ENCODE results near the gene CBLB.

Gene CBLB

DNA sequence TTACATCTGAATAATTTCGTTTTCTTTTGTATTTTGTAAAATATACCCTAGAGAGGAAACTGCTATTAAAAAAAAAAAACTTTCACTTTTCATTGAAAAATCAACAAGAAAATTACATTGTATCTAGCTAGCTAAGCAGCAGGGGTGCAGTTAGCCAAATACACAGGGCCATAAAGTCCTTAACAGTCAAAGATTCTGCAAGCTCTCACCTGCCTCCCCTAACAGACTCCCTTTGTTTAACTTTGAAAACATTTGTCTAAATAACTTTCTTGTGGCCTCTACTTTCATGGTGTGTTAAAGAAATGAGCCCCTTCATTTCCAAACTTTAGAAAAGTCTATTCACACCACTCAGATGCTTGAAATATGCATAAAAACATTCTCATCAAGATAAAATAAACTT, 23.3 kb downstream of the CBLB start:
- peaks cover 0 to 2% of the 10 kb centered on the region in 2 donors for H3K9me3 ChIP-seq (ENCODE audit: control insufficient read depth in 1 of 2, low read length in 2 of 2)
- H3K4me1 ChIP-seq (ENCODE audit: control insufficient read depth in 1 of 2, insufficient read depth in 2 of 2, low read length in 2 of 2): peaks cover 5 to 38% of the 10 kb centered on the region in 2 donors
- no peak overlapping the region for H3K27ac ChIP-seq (ENCODE audit: low read length)
- H3K4me3 ChIP-seq (ENCODE audit: low read depth in 1 of 2, low read length in 2 of 2): no peak overlapping the region
- peaks cover 0 to 7% of the 10 kb centered on the region in 2 donors for H3K36me3 ChIP-seq (ENCODE audit: control insufficient read depth in 1 of 2, insufficient read depth in 2 of 2, low read length in 2 of 2)
- H3K27me3 ChIP-seq (ENCODE audit: low read depth, low read length): no peaks in the 10 kb centered on the region

DNA sequence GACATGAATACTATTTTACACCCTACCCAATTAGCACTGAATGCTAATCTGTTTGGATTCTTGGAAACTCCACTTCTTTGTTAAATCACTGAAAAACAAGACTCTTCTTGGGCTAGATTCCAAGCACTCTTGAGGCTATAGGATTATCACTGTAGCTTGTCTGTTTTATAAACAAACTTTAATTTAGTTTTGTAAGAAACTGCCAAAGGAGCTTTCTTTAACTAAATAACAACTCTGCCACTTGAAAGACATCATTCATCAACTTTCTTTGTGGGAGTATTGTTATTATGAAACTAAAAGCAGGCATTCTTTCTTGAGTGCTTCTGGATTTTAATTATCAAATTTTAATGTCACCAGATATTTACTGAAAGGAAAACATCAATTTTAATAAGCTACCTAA, 24.1 kb downstream of the CBLB start:
- Histone ChIP-seq H3K27me3 (ENCODE audit: low read depth, low read length) (no peaks in the 10 kb centered on the region), H3K4me3 (ENCODE audit: low read depth in 1 of 2, low read length in 2 of 2) (no peak overlapping the region), H3K4me1 (ENCODE audit: control insufficient read depth in 1 of 2, insufficient read depth in 2 of 2, low read length in 2 of 2) (peaks cover 5 to 38% of the 10 kb centered on the region in 2 donors), H3K27ac (ENCODE audit: low read length) (no peak overlapping the region), H3K9me3 (ENCODE audit: control insufficient read depth in 1 of 2, low read length in 2 of 2) (peaks cover 0 to 2% of the 10 kb centered on the region in 2 donors), H3K36me3 (ENCODE audit: control insufficient read depth in 1 of 2, insufficient read depth in 2 of 2, low read length in 2 of 2) (peaks cover 0 to 7% of the 10 kb centered on the region in 2 donors)

DNA sequence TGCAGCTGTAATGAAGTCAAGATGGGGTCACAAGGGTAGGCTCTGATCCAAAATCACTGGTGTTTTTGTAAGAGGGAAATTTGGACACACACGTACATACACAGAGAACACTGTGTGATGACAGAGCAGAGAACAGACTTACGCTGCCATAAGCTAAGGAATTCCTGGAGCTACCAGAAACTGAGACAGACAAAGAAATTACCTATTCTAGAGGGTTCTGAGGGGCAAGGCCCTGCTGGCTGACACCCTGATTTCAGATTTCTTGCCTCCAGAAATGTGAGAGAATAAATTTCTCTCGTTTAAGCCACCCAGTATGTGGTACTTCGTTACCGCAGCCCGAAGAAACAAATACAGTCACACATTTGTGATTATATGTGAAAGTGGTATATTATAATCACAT, 24.8 kb downstream of the CBLB start:
- Histone ChIP-seq H3K4me3 (ENCODE audit: low read depth in 1 of 2, low read length in 2 of 2) (no peak overlapping the region), H3K9me3 (ENCODE audit: control insufficient read depth in 1 of 2, low read length in 2 of 2) (peaks cover 0 to 2% of the 10 kb centered on the region in 2 donors), H3K36me3 (ENCODE audit: control insufficient read depth in 1 of 2, insufficient read depth in 2 of 2, low read length in 2 of 2) (peaks cover 0 to 7% of the 10 kb centered on the region in 2 donors), H3K27me3 (ENCODE audit: low read depth, low read length) (no peaks in the 10 kb centered on the region), H3K27ac (ENCODE audit: low read length) (no peak overlapping the region), H3K4me1 (ENCODE audit: control insufficient read depth in 1 of 2, insufficient read depth in 2 of 2, low read length in 2 of 2) (peaks cover 5 to 38% of the 10 kb centered on the region in 2 donors)

DNA sequence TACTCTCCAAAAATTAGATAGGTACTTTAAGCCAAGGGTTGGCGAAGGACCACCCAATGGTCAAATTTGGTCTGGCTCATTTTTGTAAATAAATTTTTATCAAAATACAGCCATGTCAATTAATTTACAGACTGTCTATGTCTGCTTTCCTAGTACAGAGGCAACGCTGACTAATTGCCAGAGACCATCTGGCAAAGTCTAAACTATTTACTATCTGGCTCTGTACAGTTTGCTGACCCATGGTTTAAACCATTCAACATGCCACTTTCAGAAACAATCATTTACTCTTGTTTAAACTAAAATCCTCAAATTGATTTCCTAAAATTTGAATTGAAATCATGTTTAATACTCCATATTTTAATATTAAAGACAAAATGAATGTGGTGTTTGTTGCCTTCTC, 25.9 kb downstream of the CBLB start:
- H3K27ac ChIP-seq (ENCODE audit: low read length): no peak overlapping the region
- no peak overlapping the region for H3K4me3 ChIP-seq (ENCODE audit: low read depth in 1 of 2, low read length in 2 of 2)
- no peaks in the 10 kb centered on the region for H3K27me3 ChIP-seq (ENCODE audit: low read depth, low read length)
- H3K36me3 ChIP-seq (ENCODE audit: control insufficient read depth in 1 of 2, insufficient read depth in 2 of 2, low read length in 2 of 2): peaks cover 0 to 7% of the 10 kb centered on the region in 2 donors
- peaks cover 5 to 36% of the 10 kb centered on the region in 2 donors for H3K4me1 ChIP-seq (ENCODE audit: control insufficient read depth in 1 of 2, insufficient read depth in 2 of 2, low read length in 2 of 2)
- H3K9me3 ChIP-seq (ENCODE audit: control insufficient read depth in 1 of 2, low read length in 2 of 2): peaks cover 0 to 2% of the 10 kb centered on the region in 2 donors

DNA sequence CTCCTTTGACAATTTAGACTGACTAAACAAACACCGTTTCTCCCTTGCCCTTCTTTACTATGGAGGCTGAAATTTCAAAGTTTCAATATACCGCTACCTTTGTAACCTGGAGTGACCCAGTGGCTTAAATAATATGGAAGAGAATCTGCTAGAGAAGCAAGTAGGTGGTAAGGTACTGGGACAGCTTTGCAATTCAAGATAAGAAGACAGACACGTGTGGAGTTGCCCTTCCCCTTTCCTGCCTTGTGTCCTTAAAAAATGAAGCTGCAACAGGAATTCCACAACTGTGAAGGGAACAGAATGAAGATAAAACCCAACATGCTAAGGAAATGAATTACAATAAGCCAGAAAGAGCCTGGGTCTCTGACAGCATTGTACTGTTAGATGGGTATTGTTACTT, 26.4 kb downstream of the CBLB start:
- peaks cover 0 to 31% of the 10 kb centered on the region in 2 donors for H3K4me1 ChIP-seq (ENCODE audit: control insufficient read depth in 1 of 2, insufficient read depth in 2 of 2, low read length in 2 of 2)

DNA sequence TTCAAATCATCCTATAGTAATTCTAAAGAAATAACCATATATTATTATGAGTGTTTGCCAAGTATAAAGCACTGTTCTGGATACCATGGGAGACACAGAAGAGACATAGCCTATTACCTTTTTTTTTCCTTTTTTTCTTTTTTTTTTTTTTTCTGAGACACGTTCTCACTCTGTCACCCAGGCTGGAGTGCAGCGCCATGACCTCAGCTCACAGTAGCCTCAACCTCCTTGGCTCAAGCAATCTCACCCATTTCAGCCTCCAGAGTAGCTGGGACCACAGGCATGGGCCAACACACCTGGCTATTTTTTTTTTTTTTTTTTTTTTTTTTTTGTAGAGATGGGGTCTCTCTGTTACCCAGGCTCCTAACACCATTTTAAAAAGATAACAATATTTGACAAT, 30.9 kb downstream of the CBLB start:
- Histone ChIP-seq H3K4me3 (ENCODE audit: low read depth in 1 of 2, low read length in 2 of 2) (no peak overlapping the region), H3K9me3 (ENCODE audit: control insufficient read depth in 1 of 2, low read length in 2 of 2) (peaks cover 0 to 2% of the 10 kb centered on the region in 2 donors), H3K27me3 (ENCODE audit: low read depth, low read length) (no peaks in the 10 kb centered on the region), H3K36me3 (ENCODE audit: control insufficient read depth in 1 of 2, insufficient read depth in 2 of 2, low read length in 2 of 2) (peaks cover 7 to 8% of the 10 kb centered on the region in 2 donors), H3K4me1 (ENCODE audit: control insufficient read depth in 1 of 2, insufficient read depth in 2 of 2, low read length in 2 of 2) (peaks cover 6 to 15% of the 10 kb centered on the region in 2 donors), H3K27ac (ENCODE audit: low read length) (no peak overlapping the region)

More for the DNA sequence above, 26.4 kb downstream of the CBLB start:
- Histone ChIP-seq H3K4me3 (ENCODE audit: low read depth in 1 of 2, low read length in 2 of 2) (no peak overlapping the region), H3K27me3 (ENCODE audit: low read depth, low read length) (no peaks in the 10 kb centered on the region), H3K9me3 (ENCODE audit: control insufficient read depth in 1 of 2, low read length in 2 of 2) (peaks cover 0 to 2% of the 10 kb centered on the region in 2 donors), H3K27ac (ENCODE audit: low read length) (no peak overlapping the region), H3K36me3 (ENCODE audit: control insufficient read depth in 1 of 2, insufficient read depth in 2 of 2, low read length in 2 of 2) (peaks cover under 1 to 7% of the 10 kb centered on the region in 2 donors)

DNA sequence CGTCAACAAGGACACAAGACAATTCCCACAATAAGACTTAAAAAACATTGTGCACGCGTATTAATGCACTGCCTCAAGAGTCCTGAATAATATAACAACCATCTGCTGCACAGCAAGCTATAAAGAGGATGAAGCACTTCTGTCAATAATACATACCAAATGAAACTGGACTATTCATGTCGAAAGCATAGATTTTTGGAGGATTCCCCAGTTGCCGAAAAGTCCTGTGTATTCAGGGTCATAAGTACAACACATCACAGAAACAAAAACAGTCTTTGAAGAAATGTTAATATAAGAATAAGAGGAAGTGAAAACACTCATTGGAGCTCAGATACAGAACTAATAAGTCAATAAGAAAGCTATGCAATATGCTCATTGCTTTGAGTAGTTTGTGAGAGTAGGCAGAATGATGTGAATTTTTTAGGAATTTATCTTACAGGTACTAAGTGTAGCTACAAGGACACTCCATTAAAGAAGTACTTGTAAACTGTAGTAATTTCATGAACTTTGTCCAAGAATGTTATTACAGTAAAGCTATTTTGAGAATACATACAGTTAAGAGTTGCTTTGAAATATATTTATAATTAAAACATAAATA, 31.6 kb downstream of the CBLB start:
- Histone ChIP-seq H3K4me3 (ENCODE audit: low read depth in 1 of 2, low read length in 2 of 2) (no peak overlapping the region), H3K27ac (ENCODE audit: low read length) (no peak overlapping the region), H3K9me3 (ENCODE audit: control insufficient read depth in 1 of 2, low read length in 2 of 2) (peaks cover 0 to 2% of the 10 kb centered on the region in 2 donors), H3K4me1 (ENCODE audit: control insufficient read depth in 1 of 2, insufficient read depth in 2 of 2, low read length in 2 of 2) (peaks cover 6 to 15% of the 10 kb centered on the region in 2 donors), H3K27me3 (ENCODE audit: low read depth, low read length) (no peaks in the 10 kb centered on the region), H3K36me3 (ENCODE audit: control insufficient read depth in 1 of 2, insufficient read depth in 2 of 2, low read length in 2 of 2) (peaks cover 3 to 8% of the 10 kb centered on the region in 2 donors)

DNA sequence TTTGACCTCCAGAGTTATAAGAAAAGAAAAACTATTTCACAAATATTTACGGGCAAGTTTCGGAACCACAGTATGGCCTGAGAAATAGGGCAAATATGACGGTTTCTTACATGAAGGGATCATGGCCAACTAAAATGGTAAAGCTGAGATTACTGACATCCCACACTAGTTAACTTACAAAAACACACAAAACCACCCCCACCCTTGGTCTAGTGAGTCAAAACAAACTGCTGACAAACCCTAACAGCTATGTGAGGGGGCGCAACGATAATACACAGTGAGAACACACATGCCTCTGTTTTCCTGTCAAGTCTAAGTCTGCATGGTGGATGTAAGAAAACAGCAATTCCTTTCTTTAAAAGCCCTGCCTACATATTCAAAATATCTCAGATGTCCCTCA, 32.3 kb downstream of the CBLB start:
- Histone ChIP-seq H3K36me3 (ENCODE audit: control insufficient read depth in 1 of 2, insufficient read depth in 2 of 2, low read length in 2 of 2) (peaks cover 1 to 8% of the 10 kb centered on the region in 2 donors), H3K9me3 (ENCODE audit: control insufficient read depth in 1 of 2, low read length in 2 of 2) (no peaks in the 10 kb centered on the region), H3K4me1 (ENCODE audit: control insufficient read depth in 1 of 2, insufficient read depth in 2 of 2, low read length in 2 of 2) (peaks cover 6 to 15% of the 10 kb centered on the region in 2 donors), H3K4me3 (ENCODE audit: low read depth in 1 of 2, low read length in 2 of 2) (no peak overlapping the region), H3K27ac (ENCODE audit: low read length) (no peak overlapping the region), H3K27me3 (ENCODE audit: low read depth, low read length) (no peaks in the 10 kb centered on the region)

DNA sequence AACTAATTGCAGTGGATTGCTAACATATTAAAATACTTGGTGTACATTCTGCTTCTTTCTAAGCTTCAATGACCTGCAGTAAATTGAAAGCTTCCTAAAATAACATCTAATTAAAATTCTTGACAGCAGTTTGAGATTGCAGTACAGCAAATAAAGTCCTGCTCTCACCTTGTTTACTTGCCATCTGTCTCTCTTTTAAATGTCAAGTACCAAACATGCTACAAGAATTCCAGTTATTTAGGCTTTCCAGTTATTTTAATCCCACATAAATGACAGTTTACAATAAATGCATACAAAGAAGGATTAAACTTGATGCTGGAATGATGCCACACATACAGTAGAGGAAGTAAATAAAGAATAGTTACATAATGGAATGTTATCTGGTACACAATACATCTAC, 33.2 kb downstream of the CBLB start:
- no peaks in the 10 kb centered on the region for H3K27me3 ChIP-seq (ENCODE audit: low read depth, low read length)
- no peak overlapping the region for H3K4me3 ChIP-seq (ENCODE audit: low read depth in 1 of 2, low read length in 2 of 2)
- peaks cover 3 to 8% of the 10 kb centered on the region in 2 donors for H3K36me3 ChIP-seq (ENCODE audit: control insufficient read depth in 1 of 2, insufficient read depth in 2 of 2, low read length in 2 of 2)
- no peaks in the 10 kb centered on the region for H3K9me3 ChIP-seq (ENCODE audit: control insufficient read depth in 1 of 2, low read length in 2 of 2)
- peaks cover 6 to 15% of the 10 kb centered on the region in 2 donors for H3K4me1 ChIP-seq (ENCODE audit: control insufficient read depth in 1 of 2, insufficient read depth in 2 of 2, low read length in 2 of 2)
- H3K27ac ChIP-seq (ENCODE audit: low read length): no peak overlapping the region

DNA sequence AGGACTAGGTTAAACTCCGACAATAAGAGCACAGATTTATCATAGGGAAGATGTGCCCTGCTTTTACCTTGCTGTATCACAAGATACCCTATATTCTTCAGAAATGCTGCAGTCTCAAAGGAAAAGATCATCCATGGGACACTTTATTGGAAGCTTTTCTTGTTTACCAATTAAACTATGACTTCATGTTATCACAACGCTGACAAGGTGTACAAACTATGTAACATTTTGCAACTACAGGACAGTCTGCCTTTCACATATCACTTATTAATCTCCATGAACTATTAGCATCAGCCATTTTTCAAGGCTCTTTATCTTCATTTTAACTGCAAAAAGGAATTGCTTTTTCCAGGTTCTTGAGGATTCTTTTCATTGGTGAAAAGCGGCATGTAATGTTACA, 34.0 kb downstream of the CBLB start:
- Histone ChIP-seq H3K4me1 (ENCODE audit: control insufficient read depth in 1 of 2, insufficient read depth in 2 of 2, low read length in 2 of 2) (peaks cover 10 to 15% of the 10 kb centered on the region in 2 donors), H3K27me3 (ENCODE audit: low read depth, low read length) (no peaks in the 10 kb centered on the region), H3K9me3 (ENCODE audit: control insufficient read depth in 1 of 2, low read length in 2 of 2) (no peaks in the 10 kb centered on the region), H3K36me3 (ENCODE audit: control insufficient read depth in 1 of 2, insufficient read depth in 2 of 2, low read length in 2 of 2) (peaks cover 3 to 8% of the 10 kb centered on the region in 2 donors), H3K27ac (ENCODE audit: low read length) (no peak overlapping the region), H3K4me3 (ENCODE audit: low read depth in 1 of 2, low read length in 2 of 2) (no peak overlapping the region)

DNA sequence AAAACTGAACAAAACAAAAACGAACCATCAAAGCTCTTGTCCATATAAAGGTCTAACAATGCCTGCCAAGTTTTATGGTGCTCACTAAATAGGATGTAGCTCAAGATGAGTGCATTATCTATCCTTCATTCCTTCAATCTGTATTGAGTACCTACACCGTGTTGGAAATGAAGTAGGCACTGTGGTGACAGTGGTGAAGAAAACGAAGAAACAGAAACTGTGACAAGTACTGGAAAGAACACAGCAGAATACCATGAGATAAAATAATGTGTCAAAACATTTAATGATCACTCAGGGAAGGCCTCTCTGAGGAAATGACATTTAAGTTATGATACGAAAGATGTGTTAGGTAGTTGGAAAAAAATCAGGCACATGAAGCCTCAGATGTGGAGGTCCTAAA, 36.2 kb downstream of the CBLB start:
- no peak overlapping the region for H3K4me3 ChIP-seq (ENCODE audit: low read depth in 1 of 2, low read length in 2 of 2)
- H3K27me3 ChIP-seq (ENCODE audit: low read depth, low read length): no peaks in the 10 kb centered on the region
- peaks cover 3 to 13% of the 10 kb centered on the region in 2 donors for H3K36me3 ChIP-seq (ENCODE audit: control insufficient read depth in 1 of 2, insufficient read depth in 2 of 2, low read length in 2 of 2)
- no peak overlapping the region for H3K27ac ChIP-seq (ENCODE audit: low read length)
- H3K9me3 ChIP-seq (ENCODE audit: control insufficient read depth in 1 of 2, low read length in 2 of 2): no peaks in the 10 kb centered on the region
- H3K4me1 ChIP-seq (ENCODE audit: control insufficient read depth in 1 of 2, insufficient read depth in 2 of 2, low read length in 2 of 2): peaks cover 15 to 16% of the 10 kb centered on the region in 2 donors

DNA sequence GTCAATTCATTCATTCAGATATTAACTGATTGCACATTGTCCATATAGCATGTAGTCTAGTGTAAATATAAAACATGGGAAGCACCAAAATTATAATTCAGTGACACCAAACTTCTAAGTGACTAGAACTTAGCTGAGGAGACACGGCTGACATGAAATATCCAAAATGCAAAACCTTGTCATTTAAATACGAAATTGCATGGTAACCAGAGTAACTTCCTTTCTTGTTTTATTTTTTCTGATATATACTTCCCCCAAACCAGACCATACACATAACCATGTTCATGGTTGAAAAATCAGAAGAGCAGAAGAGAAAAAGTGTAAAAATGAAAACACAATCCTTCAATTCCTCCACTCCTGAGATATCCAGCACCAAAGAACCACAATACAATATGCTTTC, 38.0 kb downstream of the CBLB start:
- Histone ChIP-seq H3K27me3 (ENCODE audit: low read depth, low read length) (no peaks in the 10 kb centered on the region), H3K4me3 (ENCODE audit: low read depth in 1 of 2, low read length in 2 of 2) (no peak overlapping the region), H3K4me1 (ENCODE audit: control insufficient read depth in 1 of 2, insufficient read depth in 2 of 2, low read length in 2 of 2) (peaks cover 5 to 17% of the 10 kb centered on the region in 2 donors), H3K9me3 (ENCODE audit: control insufficient read depth in 1 of 2, low read length in 2 of 2) (no peaks in the 10 kb centered on the region), H3K27ac (ENCODE audit: low read length) (no peak overlapping the region), H3K36me3 (ENCODE audit: control insufficient read depth in 1 of 2, insufficient read depth in 2 of 2, low read length in 2 of 2) (peaks cover 7 to 10% of the 10 kb centered on the region in 2 donors)

Measured in muscle layer of duodenum (tissue), 2 donors.